GM19452 (cell line): ENCODE results near the gene FPR2.
"Not testable (repeated sequence)": the region's sequence is repeated elsewhere in the genome, so short reads cannot be mapped to it uniquely, and the experiment has no call there.

Source experiments
- ATAC-seq: cut with Tn5 transposase; IDR thresholded peaks from one replicate; pipeline ENCODE4 v1.9.1; 2021; ENCODE audit not compliant: unreplicated experiment

The FPR2 gene

DNA sequence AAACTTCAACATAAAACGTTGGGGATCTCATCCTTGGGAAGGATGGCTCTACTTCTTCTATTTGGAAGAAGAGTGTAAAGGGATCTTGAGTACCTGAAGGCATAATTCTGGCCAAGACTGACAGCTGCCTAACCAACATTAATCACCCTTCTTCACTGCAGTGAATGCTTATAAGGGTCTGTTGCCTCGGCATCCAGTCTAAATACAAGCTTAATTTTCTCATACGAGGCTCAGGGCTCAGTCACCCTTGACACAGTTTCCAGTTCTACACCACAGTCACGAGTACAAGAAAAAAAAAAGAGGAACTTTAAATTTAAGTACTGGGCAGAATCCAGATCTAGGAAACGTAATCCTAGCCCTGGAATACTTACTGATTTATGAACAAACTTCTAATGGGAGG is 43.0 kb downstream of the FPR2 start:
- no peak for ATAC-seq

GRCh38 chr19:51804789-51805188 is 43.8 kb downstream of the FPR2 start:
- not testable (repeated sequence) for ATAC-seq

GRCh38 chr19:51805396-51805795 is 44.4 kb downstream of the FPR2 start:
- not testable (repeated sequence) for ATAC-seq

- not testable (repeated sequence) for ATAC-seq
Measured at GRCh38 chr19:51806571-51806970, 45.6 kb downstream of the FPR2 start.

GRCh38 chr19:51807111-51807701 is 46.2 kb downstream of the FPR2 start:
- ATAC-seq: no peak

DNA sequence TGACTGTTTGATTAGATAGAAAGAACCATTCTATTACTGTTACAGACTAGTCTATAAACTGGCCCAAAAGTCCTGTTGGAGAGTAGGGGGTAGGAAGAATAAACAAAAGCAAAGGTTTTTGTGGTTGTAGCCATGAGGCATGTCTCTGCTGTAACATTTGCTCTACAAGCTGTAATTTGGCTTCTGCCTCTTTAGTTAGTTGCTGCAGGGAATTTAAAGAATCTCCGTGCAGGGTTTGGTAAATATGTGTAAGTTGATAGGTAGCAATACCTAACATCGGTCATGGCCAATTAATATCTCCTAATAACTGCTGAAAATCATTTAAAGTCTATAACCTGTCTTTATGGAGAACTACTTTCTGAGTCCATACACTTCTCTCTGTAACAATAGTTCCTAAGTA is 46.9 kb downstream of the FPR2 start:
- ATAC-seq: no peak

GRCh38 chr19:51808333-51808986 is 47.5 kb downstream of the FPR2 start:
- no peak for ATAC-seq

- ATAC-seq: no peak
Measured at GRCh38 chr19:51809787-51810186, 48.8 kb downstream of the FPR2 start.

DNA sequence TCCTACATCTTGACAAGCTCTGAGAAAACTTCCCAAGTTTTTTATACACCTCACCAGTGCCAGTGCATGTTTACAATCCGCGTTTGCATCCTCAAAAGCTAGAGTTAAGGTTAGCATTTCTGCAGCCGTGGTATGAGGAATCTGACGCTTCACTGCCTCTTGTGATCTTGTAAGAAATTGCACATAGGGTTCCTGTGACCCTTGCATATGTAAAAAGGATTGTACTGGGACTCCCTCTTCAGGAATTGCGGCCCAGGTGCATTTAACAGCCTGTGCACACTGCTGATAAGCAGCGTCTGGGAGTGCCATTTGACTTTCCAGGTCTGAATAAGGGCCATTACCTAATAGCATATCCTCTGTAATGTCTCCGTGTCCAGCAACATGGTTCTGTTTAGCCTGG is 49.2 kb downstream of the FPR2 start:
- ATAC-seq: no peak

- ATAC-seq: no peak
Measured at GRCh38 chr19:51811344-51811743, 50.4 kb downstream of the FPR2 start.

- ATAC-seq: no peak
Measured at GRCh38 chr19:51815043-51815442, 54.1 kb downstream of the FPR2 start.

- ATAC-seq: no peak
Measured at GRCh38 chr19:51816711-51817110, 55.7 kb downstream of the FPR2 start.

DNA sequence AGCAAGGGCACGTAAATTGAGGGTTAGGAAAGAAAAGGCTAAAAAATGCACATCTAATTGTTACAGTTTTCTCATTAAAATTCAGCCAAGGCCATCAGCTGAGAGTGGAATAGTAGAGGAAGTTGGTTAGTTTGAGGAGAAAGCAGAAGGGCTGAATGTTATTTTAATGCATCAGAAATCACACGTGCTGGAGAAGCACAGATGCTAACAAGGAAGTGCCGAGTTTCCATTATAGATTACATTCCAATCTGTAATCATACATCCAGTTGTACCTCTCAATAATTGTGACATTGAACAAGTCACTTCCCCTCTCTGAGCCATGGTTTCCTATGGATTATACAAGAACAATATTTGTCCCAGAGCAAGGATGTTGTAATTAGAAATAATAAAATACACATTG is 59.0 kb downstream of the FPR2 start:
- ATAC-seq: no peak
